DMS153 (cell line): ENCODE measurements around the gene MMD.
"Not testable (repeated sequence)": the region's sequence is repeated elsewhere in the genome, so short reads cannot be mapped to it uniquely, and the experiment has no call there.

ENCODE experiments used
- DNase-seq: peaks from one replicate; lab custom pipeline; 2025; lab: John Stamatoyannopoulos, UW

The MMD gene, protein sequence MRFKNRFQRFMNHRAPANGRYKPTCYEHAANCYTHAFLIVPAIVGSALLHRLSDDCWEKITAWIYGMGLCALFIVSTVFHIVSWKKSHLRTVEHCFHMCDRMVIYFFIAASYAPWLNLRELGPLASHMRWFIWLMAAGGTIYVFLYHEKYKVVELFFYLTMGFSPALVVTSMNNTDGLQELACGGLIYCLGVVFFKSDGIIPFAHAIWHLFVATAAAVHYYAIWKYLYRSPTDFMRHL

DNA sequence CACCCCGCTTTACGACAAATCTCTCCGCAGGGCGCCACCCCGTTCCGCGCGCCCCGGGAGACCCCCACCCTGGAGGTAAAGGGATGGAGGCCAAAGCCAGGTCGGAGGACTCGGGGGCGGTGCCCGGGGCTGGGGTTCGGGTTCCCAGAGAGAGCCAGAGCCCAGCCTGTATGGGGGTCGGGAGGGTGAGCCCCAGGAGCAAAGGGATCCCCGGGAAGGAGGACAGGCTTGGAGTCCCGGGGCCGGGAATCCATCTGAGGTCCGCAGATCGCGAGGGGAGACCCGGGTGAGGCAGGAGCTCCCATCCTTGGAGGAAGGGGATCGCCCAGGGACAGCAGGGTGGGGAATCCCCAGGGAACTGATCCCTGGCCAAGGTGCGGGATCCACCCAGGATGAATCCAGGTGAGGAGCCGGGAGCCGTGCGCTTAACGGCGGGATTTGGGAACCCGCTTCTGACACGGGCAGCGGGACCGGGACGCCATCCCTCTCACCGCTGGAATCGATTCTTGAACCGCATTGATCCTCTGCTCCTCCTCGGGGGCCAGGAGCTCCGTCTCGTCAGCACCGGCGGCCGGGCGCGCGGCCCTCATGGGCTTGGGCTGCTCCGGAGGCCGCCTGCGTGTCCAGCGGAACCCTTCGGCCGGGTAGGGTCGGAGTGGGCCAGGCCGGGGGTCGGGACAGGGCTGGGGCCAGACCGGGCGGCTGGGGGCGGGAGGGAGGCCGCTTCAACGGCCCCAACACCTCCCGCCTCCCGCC, at the start of gene MMD:
Gene MMD, minus strand, starts transcription at position 657 of the 756 bp plus-strand sequence. Its CDS starts 140 bp downstream, at position 517.
- no peak for DNase-seq

DNA sequence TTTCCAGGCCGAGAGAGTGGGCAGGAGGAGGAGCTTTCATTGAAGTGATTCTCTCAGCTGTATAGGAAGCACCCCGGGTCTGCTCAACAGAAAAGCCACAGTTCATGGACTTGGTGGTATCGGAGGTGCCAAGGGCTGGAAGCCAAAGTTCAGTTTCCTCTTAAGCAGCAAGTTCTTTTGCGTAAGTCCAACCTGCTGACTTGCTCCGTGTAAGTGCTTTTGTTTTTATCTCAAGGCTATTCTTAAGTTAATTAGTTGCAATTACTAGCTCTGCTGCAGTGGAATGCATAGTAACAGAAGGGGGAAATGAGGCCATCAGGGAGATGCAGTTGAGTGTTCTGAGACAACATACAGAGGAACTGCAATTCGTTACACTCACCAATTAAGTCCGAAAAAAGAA, 45.0 kb upstream of the MMD start:
- DNase-seq, result no peak

GRCh38 chr17:55465771-55466170, 44.1 kb upstream of the MMD start:
- not testable (repeated sequence) for DNase-seq

DNA sequence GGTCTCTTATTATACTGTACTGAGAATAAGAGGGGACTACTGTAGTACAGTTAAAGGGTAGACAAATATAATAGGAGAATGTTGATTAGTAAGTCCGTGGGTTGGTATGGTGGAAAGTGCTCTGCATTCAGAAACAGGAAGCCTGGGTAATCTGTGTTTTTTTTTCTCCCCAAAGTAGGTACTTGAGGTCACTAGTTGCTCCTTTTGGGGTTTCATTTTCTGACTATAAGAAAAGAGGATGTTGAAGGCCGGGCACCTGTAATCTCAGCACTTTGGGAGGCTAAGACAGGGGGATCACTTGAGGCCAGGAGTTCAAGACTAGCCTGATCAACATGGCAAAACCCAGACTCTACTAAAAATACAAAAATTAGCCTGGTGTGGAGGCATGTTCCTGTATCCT, 42.0 kb upstream of the MMD start:
- no peak for DNase-seq

- no peak for DNase-seq
Measured at GRCh38 chr17:55462711-55463110, 41.1 kb upstream of the MMD start.

DNA sequence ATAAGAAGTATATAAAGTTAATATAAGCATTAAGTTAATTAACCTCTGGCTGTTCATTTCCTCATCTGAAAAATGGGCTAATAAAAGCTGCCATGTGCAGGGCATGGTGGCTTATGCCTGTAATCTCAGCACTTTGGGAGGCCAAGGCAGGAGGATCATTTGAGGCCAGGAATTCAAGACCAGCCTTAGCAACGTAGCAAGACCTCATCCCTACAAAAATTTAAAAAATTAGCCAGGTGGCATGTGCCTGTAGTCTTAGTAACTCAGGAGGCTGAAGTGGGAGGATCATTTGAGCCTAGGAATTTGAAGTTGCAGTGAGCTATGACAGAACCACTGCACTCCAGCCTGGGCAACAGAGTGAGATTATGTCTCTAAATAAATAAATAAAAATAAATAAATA, 40.6 kb upstream of the MMD start:
- no peak for DNase-seq

GRCh38 chr17:55458978-55459377, 37.3 kb upstream of the MMD start:
- DNase-seq, result no peak

DNA sequence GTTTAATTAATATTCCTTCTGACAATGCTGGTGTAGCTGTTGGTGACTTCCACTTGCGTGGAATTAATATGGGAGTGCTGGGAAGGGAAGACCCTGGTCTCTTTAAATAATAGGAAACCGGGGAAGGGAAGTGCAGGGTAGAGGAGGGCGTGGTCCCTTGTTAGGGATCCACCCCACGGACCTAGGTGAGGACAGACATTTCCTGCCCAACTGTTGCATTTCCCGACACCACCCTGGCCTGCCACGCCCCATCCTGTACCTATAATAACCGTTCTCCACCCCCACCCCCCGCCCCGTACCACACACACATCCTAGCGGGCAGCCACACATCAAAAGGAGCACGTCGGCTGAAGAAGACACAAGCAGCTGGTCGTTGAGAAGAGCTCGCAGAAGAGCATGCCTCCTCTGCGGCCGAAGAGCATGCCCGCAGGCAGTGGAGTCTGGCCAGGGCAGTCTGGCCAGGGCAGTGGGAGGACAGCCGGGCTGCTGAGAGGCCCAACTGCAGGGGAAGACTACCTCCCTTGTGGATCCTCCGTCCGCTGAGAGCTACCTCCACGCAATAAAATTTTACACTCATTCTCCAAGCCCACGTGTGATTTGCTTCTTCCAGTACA, 36.8 kb upstream of the MMD start:
- no peak for DNase-seq

GRCh38 chr17:55456307-55457240, 34.9 kb upstream of the MMD start:
- no peak for DNase-seq

DNA sequence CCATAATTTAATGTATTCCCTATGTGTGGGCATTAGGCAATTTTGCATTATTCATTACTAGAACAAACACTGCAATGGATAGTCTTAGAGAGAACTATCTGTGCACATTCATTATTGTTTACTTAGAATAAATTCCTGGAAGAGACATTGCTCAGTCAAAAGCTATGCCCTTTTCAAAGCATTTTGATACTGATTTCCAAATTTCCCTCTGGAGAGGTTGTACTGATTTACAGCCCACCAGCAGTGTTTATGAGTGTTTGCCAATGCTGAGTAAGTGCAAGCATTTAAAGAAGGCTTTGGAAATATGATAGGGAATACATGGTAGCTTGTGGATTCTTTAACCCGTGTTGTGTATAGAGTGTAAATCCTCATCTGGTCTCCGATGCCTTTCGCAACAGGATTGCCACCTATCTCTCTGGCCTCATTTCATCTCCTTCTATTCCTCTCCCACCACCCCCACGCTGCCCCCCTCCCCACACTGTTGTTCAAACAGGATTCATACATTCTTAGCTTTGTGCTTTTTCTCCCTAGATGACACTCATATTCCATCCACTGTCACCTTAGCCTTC, 33.4 kb upstream of the MMD start:
- no peak for DNase-seq

- DNase-seq, result no peak
Measured at GRCh38 chr17:55453839-55454557, 32.4 kb upstream of the MMD start.

GRCh38 chr17:55452139-55452790, 30.6 kb upstream of the MMD start:
- no peak for DNase-seq

- no peak for DNase-seq
Measured at GRCh38 chr17:55451758-55452138, 30.1 kb upstream of the MMD start.

GRCh38 chr17:55451203-55451641, 29.6 kb upstream of the MMD start:
- no peak for DNase-seq

DNA sequence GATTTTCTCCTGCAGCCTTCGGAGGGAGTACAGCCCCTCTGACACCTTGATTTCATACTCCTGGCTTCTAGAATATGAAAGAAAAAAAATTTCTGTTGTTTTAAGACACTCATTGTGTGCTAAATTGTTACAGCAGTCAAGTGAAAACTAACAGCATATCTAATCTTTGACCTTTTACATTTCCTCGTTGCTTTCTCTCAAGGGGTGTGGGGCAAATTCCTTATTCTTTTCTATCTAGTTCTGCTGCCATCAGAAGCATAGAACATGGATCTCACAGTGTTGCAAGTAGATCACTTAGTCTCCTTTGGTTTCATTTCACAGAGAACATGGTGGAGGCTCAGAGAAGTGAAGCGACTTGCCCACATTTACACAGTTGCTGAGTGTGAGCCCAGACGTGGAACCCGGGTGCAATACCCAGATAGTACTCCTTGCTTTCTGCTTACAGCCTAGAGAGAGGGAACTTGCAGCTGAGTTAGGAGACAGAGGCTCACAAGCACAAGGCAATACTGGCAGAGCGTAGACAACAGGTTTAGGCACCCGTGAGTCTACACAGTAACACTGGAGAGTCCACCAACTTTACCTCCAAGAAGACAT, 28.7 kb upstream of the MMD start:
- DNase-seq, result no peak

GRCh38 chr17:55448681-55449080, 27.0 kb upstream of the MMD start:
- DNase-seq, result no peak

DNA sequence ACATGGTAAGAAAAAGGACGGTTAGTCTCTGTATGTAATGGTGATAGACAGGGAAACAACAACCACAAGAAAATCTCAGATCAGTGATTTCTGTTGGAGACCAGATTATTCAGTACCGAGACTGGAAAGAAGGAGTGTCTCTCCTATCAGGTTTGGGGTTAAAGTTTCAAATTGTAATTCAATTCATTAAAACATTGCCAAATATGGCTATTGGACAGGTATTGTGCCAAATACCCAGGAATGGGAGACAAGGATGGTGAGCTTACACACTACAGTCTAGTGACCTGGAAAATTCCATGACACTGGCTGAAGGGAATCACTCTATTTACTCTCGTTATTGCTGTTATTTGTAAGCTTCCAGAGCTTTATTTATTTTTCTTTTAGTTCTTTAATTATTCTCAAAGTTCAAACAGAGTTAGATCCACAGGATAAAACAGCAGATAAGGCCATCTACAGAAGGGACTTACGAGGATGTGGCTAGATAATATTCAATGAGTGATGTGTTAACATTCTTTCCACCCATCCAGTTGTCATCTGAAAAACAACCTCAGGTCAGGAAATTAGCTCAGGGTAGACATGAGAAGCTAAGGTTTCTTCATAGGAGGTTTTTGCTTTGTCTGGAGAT, 25.1 kb upstream of the MMD start:
- no peak for DNase-seq

DNA sequence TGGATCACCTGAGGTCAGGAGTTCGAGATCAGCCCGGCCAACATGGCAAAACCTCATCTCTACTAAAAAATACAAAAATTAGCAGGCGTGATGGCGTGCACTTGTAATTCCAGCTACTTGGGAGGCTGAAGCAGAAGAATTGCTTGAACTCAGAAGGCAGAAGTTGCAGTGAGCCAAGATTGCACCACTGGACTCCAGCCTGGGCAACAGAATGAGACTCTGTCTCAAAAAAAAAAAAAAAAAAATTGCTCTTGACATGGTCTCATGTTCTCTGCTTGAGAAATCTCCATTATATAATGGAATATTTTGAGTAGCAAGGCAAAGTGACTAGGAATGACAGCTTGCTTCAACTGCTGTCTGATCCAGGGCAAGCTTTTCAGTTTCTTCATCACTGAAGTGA, 24.4 kb upstream of the MMD start:
- DNase-seq, result not testable (repeated sequence)
